ENCODE measurements around the gene OR2A25. TPM values are rescaled to one million over a fixed set of nuclear protein-coding genes. Genes with fewer than 3 reads are reported as not detected.

OR2A25 gene
- total RNA-seq, 1 experiment from 2014 or later = not detected

- no peak for TF ChIP-seq OVOL2 (CRISPR knock-in tag; IDR thresholded peaks at IDR 0.05; ENCODE audit: borderline replicate concordance)
- TF ChIP-seq SOX15 (CRISPR knock-in tag; IDR thresholded peaks at IDR 0.05) = no peak
- no peak for TF ChIP-seq ATF1 (CRISPR knock-in tag; IDR thresholded peaks at IDR 0.05)
- TF ChIP-seq FOXP1 (CRISPR knock-in tag; IDR thresholded peaks at IDR 0.05; ENCODE audit: borderline replicate concordance) = no peak
- no peak for TF ChIP-seq ZBTB21 (CRISPR knock-in tag; IDR thresholded peaks at IDR 0.05; ENCODE audit: borderline replicate concordance)
- no peak for TF ChIP-seq HMGA2 (CRISPR knock-in tag; IDR thresholded peaks at IDR 0.05)
- no peak for TF ChIP-seq ZNF671 (CRISPR knock-in tag; IDR thresholded peaks at IDR 0.05)
- no peak for TF ChIP-seq RORB (CRISPR knock-in tag; IDR thresholded peaks at IDR 0.05)
- no peak for TF ChIP-seq ARID4B (CRISPR knock-in tag; IDR thresholded peaks at IDR 0.05; ENCODE audit: borderline replicate concordance)
- no peak for TF ChIP-seq NR1H2 (CRISPR knock-in tag; IDR thresholded peaks at IDR 0.05)
Measured at GRCh38 chr7:144024213-144024612, 45.4 kb upstream of the OR2A25 start (continued).

GRCh38 chr7:144026203-144026883 is 43.3 kb upstream of the OR2A25 start:
- DNase-seq (ENCODE audit: low spot score) (peak; percentile 26), ATAC-seq (peak; percentile 63)
- H3K27me3 Mint-ChIP-seq (ENCODE audit: low read depth) = no peaks in the 10 kb centered on the region
- ChIA-PET CTCF (interaction anchor here (1.4 kb wide), 1 partner anchor 125 kb away, joined by 6 read pairs; the partner anchor contains the start of gene TCAF1), POLR2A (no interaction called here)
- no peak overlapping the region for H3K4me3 Mint-ChIP-seq
- H3K27ac Mint-ChIP-seq = no peak overlapping the region
- no peak for TF ChIP-seq AR (CRISPR knock-in tag; IDR thresholded peaks at IDR 0.05)
- TF ChIP-seq ZNF219 (CRISPR knock-in tag; IDR thresholded peaks at IDR 0.05; ENCODE audit: borderline replicate concordance) = no peak
- TF ChIP-seq ATF3 (CRISPR knock-in tag; conservative IDR thresholded peaks at IDR 0.05) = no peak
- no peak for TF ChIP-seq PRDM15 (CRISPR knock-in tag; IDR thresholded peaks at IDR 0.05)
- no peak for TF ChIP-seq NFE2L1 (CRISPR knock-in tag; IDR thresholded peaks at IDR 0.05)
- TF ChIP-seq ESRRA (CRISPR knock-in tag; IDR thresholded peaks at IDR 0.05; ENCODE audit: borderline replicate concordance) = no peak
- no peak for TF ChIP-seq FOXJ3 (CRISPR knock-in tag; IDR thresholded peaks at IDR 0.05; ENCODE audit: borderline replicate concordance)
- no peaks in the 10 kb centered on the region for H3K9me3 Mint-ChIP-seq
- no peaks in the 10 kb centered on the region for H3K36me3 Mint-ChIP-seq
- H3K4me1 Mint-ChIP-seq = peaks cover 3% of the 10 kb centered on the region; the same call in 1 of the 2 replicates

Data from WTC11 (cell line).